SK-N-SH (cell line): Measurements from ENCODE around the gene MACO1. TPM values are rescaled to one million over a fixed set of nuclear protein-coding genes. Genes with fewer than 3 reads are reported as not detected.
A peak's percentile ranks its signal among the peaks of the same experiment; 100 is the strongest.

ENCODE experiments used
- CTCF ChIA-PET: fragments of 300-600, 350-600 bp; formaldehyde crosslinking; extraction: SDS; loops from one replicate; lab custom pipeline; 2021; lab: Yijun Ruan, JAX
- POLR2A ChIA-PET: fragments of 350-600 bp; sonication (Branson Sonifier 250); formaldehyde crosslinking; extraction: SDS; loops from one replicate; lab custom pipeline; 2020; ENCODE audit warnings: antibody characterized with exemption, inconsistent platforms; lab: Yijun Ruan, JAX
- DNase-seq: peaks from one replicate; pipeline ENCODE4 v3.0.0; 2012
- H2AFZ ChIP-seq: fragments of 200-600 bp; sonication (generic); 2 replicates; pipeline ENCODE4 v1.8.1; 2016; ENCODE audit warnings: antibody characterized with exemption, mild to moderate bottlenecking, low read depth
- H3F3A ChIP-seq: fragments of 200-600 bp; sonication (generic); replicated peaks from 2 replicates; pipeline ENCODE3; 2016; ENCODE audit warnings: antibody characterized with exemption, mild to moderate bottlenecking; ENCODE audit not compliant: insufficient read depth
- H3K27ac ChIP-seq, 2 experiments: fragments of 200-500 bp in 1 of 2; fragments of 200-600 bp in 1 of 2; sonication (Bioruptor generic) in 1 of 2; sonication (generic), shearing (Covaris generic) in 1 of 2; 2 replicates each; pipeline versions ENCODE4 v1.5.1 to v1.6.1; 2014 to 2016; ENCODE audit warnings: low read depth in 2 of 2, inconsistent platforms in 1 of 2, low read length in 1 of 2, mild to moderate bottlenecking in 1 of 2, mixed read lengths in 1 of 2
- H3K27me3 ChIP-seq: fragments of 200-600 bp; sonication (generic), shearing (Covaris generic); 2 replicates; pipeline ENCODE4 v1.6.1; 2016; ENCODE audit warnings: mixed run types; ENCODE audit not compliant: insufficient read depth
- H3K36me3 ChIP-seq, 2 experiments: fragments of 200-500 bp in 1 of 2; fragments of 200-600 bp in 1 of 2; sonication (Bioruptor generic) in 1 of 2; sonication (generic) in 1 of 2; replicated peaks in 1 of 2; 2 replicates each; pipeline versions ENCODE3 to v1.5.1; 2014 to 2016; ENCODE audit warnings: low read length in 1 of 2, mild to moderate bottlenecking in 1 of 2; ENCODE audit not compliant: insufficient read depth in 2 of 2, control insufficient read depth in 1 of 2
- H3K4me1 ChIP-seq, 2 experiments: fragments of 200-500 bp in 1 of 2; fragments of 200-600 bp in 1 of 2; sonication (Bioruptor generic) in 1 of 2; sonication (generic), shearing (Covaris generic) in 1 of 2; 2 replicates each; pipeline versions ENCODE4 v1.5.1 to v1.6.1; 2014 to 2016; ENCODE audit warnings: low read depth in 1 of 2, low read length in 1 of 2, mixed run types in 1 of 2; ENCODE audit not compliant: insufficient read depth in 2 of 2, control insufficient read depth in 1 of 2
- H3K4me2 ChIP-seq: fragments of 200-600 bp; sonication (generic), shearing (Covaris generic); 2 replicates; pipeline ENCODE4 v1.6.1; 2017; ENCODE audit warnings: mixed run types
- H3K4me3 ChIP-seq, 2 experiments: fragments of 200-500 bp in 1 of 2; fragments of 200-600 bp in 1 of 2; sonication (Bioruptor generic) in 1 of 2; sonication (generic), shearing (Covaris generic) in 1 of 2; 2 replicates each; pipeline versions ENCODE4 v1.5.1 to v1.8.1; 2014 to 2016; ENCODE audit warnings: low read depth in 2 of 2, inconsistent platforms in 1 of 2, low read length in 1 of 2, mild to moderate bottlenecking in 1 of 2, mixed read lengths in 1 of 2, moderate library complexity in 1 of 2
- H3K79me2 ChIP-seq: fragments of 200-600 bp; sonication (generic); 2 replicates; pipeline ENCODE4 v1.8.1; 2017; ENCODE audit warnings: mild to moderate bottlenecking; ENCODE audit not compliant: insufficient read depth
- H3K9ac ChIP-seq: fragments of 200-600 bp; sonication (generic); 2 replicates; pipeline ENCODE4 v1.6.1; 2017; ENCODE audit warnings: mixed run types
- H3K9me2 ChIP-seq: fragments of 200-600 bp; sonication (generic); 2 replicates; pipeline ENCODE4 v1.6.1; 2017; ENCODE audit warnings: mixed run types
- H3K9me3 ChIP-seq: fragments of 200-600 bp; sonication (generic); 2 replicates; pipeline ENCODE4 v1.6.1; 2017; ENCODE audit warnings: mixed run types, mild to moderate bottlenecking, moderate library complexity
- H4K20me1 ChIP-seq: fragments of 200-600 bp; sonication (generic); 2 replicates; pipeline ENCODE4 v1.6.1; 2017; ENCODE audit warnings: mild to moderate bottlenecking, mixed run types; ENCODE audit not compliant: insufficient read depth
- ELF1 ChIP-seq: IDR thresholded peaks from 2 replicates; pipeline ENCODE4 v1.4.0; 2012
- GATA2 ChIP-seq: sonication (generic); formaldehyde crosslinking; IDR thresholded peaks from 2 replicates; pipeline ENCODE4 v1.5.0; 2020; ENCODE audit warnings: mild to moderate bottlenecking, missing genetic modification reagents
- MAX ChIP-seq: IDR thresholded peaks from 2 replicates; pipeline ENCODE4 v1.4.0; 2012; ENCODE audit warnings: low read depth
- NFIC ChIP-seq: IDR thresholded peaks from 2 replicates; pipeline ENCODE4 v1.4.0; 2012; ENCODE audit warnings: borderline replicate concordance
- NRF1 ChIP-seq: IDR thresholded peaks from 2 replicates; pipeline ENCODE4 v1.6.1; 2012; ENCODE audit warnings: low read depth, mild to moderate bottlenecking, low read length
- REST ChIP-seq: IDR thresholded peaks from 2 replicates; pipeline ENCODE4 v1.6.1; 2012; ENCODE audit warnings: mild to moderate bottlenecking, low read depth, low read length, moderate library complexity
- TCF12 ChIP-seq: IDR thresholded peaks from 2 replicates; pipeline ENCODE4 v1.4.0; 2012
- USF1 ChIP-seq: IDR thresholded peaks from 2 replicates; pipeline ENCODE4 v1.4.0; 2012; ENCODE audit warnings: low read depth, borderline replicate concordance
- WGBS: methylation state at CpG from one replicate; pipeline ENCODE4 v1.1.6; 2017; ENCODE audit warnings: low lambda C conversion rate; 5-methylcytosine and 5-hydroxymethylcytosine counted together
- polyA plus RNA-seq, 3 experiments: library from polyadenylated mRNA; depleted of rRNA; stranded (reverse); fragments of >200 nt; gene quantifications; 2 replicates each; pipeline ENCODE4 v1.2.3, GENCODE V29; 2012

The MACO1 gene
- polyA plus RNA-seq, 1 of the 3 experiments (the other 2 are of a cell fraction): 6.9 TPM

DNA sequence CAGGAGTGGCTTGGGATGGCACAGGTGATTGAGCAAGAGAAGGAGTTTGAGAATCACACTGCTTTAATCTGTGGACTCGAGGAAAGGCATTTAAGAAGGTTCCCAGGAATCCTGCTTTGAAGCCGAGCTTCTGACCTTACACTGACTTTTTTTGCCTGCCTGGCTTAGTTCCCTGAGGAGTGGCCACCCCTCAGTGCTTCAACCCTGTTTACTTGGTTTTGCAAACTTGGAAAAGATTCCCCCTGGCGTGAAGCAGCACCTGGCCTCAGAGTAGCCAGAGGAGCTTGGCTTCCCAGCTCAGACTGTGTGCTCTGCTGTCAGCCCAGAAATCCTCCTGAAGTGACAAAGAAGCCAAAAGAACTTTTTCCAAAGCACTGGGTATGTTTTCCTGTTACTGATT lies 64.3 kb downstream of the MACO1 start:
- no peak for TF ChIP-seq GATA2
- TF ChIP-seq MAX: no peak
- H2AFZ ChIP-seq: no peak overlapping the region
- no peak overlapping the region for H3K27ac ChIP-seq
- ChIA-PET POLR2A (no interaction called here), CTCF (interaction anchor here (1.0 to 1.2 kb wide), 2 partner anchors 9 to 23 kb away, joined by 3 to 4 read pairs; no protein-coding TSS in a partner anchor)
- no peaks in the 10 kb centered on the region for H3K4me1 ChIP-seq
- H3K36me3 ChIP-seq: peaks cover 43 to 61% of the 10 kb centered on the region in 2 experiments
- no peak for DNase-seq
- no peaks in the 10 kb centered on the region for H3K79me2 ChIP-seq
- no peaks in the 10 kb centered on the region for H4K20me1 ChIP-seq
- no peaks in the 10 kb centered on the region for H3K9me3 ChIP-seq
- H3K9me2 ChIP-seq: no peaks in the 10 kb centered on the region
- no peak overlapping the region for H3K9ac ChIP-seq
- H3K27me3 ChIP-seq: no peaks in the 10 kb centered on the region
- H3K4me2 ChIP-seq: no peak overlapping the region
- WGBS: 91% methylated on average over 3 of the region's 3 CpGs
- peaks cover 17% of the 10 kb centered on the region for H3F3A ChIP-seq
- no peak overlapping the region for H3K4me3 ChIP-seq

DNA sequence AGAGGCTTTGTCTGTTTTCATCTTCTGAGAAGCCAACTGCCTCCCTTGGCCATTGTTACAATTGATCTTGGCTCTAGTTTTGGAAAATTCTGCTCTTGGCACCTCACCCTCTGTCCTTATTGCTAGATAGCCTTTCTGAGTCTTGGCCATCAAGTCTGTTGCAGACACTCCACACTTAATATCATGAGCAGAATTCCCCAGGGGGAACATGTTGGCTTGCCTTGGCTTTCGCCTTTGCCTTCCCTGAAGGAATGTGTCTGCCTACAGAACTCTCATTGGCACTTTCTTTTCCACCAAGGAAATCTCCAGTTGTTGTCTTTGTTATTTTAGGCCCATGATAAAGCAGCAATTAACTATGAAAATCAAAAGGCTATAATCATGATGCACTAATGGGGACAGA lies 70.0 kb downstream of the MACO1 start:
- POLR2A ChIA-PET: no interaction called here

More for the DNA sequence above, 70.0 kb downstream of the MACO1 start:
- no peak for DNase-seq
- no peak overlapping the region for H2AFZ ChIP-seq
- 88% methylated on average over 1 of the region's 1 CpG for WGBS
- peak overlapping the region; percentile 14; the same call in 1 of the 2 replicates for H3K4me2 ChIP-seq
- TF ChIP-seq NRF1 (no peak), ELF1 (no peak), NFIC (no peak), USF1 (no peak), REST (no peak), TCF12 (no peak)
- no peak overlapping the region for H3K4me3 ChIP-seq
- peaks cover 43% of the 10 kb centered on the region for H3F3A ChIP-seq
- no peaks in the 10 kb centered on the region for H3K27me3 ChIP-seq
- H3K79me2 ChIP-seq: no peaks in the 10 kb centered on the region
- no peaks in the 10 kb centered on the region for H4K20me1 ChIP-seq
- no peaks in the 10 kb centered on the region for H3K9me3 ChIP-seq
- peaks cover 15 to 22% of the 10 kb centered on the region in 2 experiments; a peak in 3 of 4 replicates for H3K4me1 ChIP-seq
- CTCF ChIA-PET: interaction anchor here (2.8 to 5.9 kb wide), 2 partner anchors 13 to 19 kb away, joined by 12 to 46 read pairs; no protein-coding TSS in a partner anchor
- peaks cover 23 to 28% of the 10 kb centered on the region in 2 experiments for H3K36me3 ChIP-seq
- peak overlapping the region in 1 of 2 experiments; percentile 52; a peak in 2 of 4 replicates for H3K27ac ChIP-seq
- no peaks in the 10 kb centered on the region for H3K9me2 ChIP-seq
- no peak overlapping the region for H3K9ac ChIP-seq
